ENCODE measurements around the gene ZNF497. TPM values are rescaled to one million over a fixed set of nuclear protein-coding genes. Genes with fewer than 3 reads are reported as not detected.
"Not testable (repeated sequence)": the region's sequence is repeated elsewhere in the genome, so short reads cannot be mapped to it uniquely, and the experiment has no call there.

Gene ZNF497
- polyA plus RNA-seq, 1 experiment = 0.06 TPM

GRCh38 chr19:58315580-58315979 lies 47.0 kb downstream of the ZNF497 start:
- no peaks in the 10 kb centered on the region for H3K27me3 ChIP-seq (ENCODE audit: control insufficient read depth, insufficient read depth, low read length)
- no peak overlapping the region for H3K27ac ChIP-seq (ENCODE audit: low read depth, low read length)
- DNase-seq (ENCODE audit: low read depth, low spot score) = no peak
- CTCF ChIA-PET = no interaction called here
- H3K4me3 ChIP-seq (ENCODE audit: low read depth, low read length) = no peak overlapping the region
- POLR2A ChIA-PET = interaction anchor here (0.6 kb wide), 1 partner anchor 14 kb away, joined by 3 read pairs; no protein-coding TSS in a partner anchor
- TF ChIP-seq, protein P1, sequence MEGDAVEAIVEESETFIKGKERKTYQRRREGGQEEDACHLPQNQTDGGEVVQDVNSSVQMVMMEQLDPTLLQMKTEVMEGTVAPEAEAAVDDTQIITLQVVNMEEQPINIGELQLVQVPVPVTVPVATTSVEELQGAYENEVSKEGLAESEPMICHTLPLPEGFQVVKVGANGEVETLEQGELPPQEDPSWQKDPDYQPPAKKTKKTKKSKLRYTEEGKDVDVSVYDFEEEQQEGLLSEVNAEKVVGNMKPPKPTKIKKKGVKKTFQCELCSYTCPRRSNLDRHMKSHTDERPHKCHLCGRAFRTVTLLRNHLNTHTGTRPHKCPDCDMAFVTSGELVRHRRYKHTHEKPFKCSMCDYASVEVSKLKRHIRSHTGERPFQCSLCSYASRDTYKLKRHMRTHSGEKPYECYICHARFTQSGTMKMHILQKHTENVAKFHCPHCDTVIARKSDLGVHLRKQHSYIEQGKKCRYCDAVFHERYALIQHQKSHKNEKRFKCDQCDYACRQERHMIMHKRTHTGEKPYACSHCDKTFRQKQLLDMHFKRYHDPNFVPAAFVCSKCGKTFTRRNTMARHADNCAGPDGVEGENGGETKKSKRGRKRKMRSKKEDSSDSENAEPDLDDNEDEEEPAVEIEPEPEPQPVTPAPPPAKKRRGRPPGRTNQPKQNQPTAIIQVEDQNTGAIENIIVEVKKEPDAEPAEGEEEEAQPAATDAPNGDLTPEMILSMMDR (IDR thresholded peaks at IDR 0.05; ENCODE audit: low read depth, low read length) = no peak
- no peaks in the 10 kb centered on the region; the same call in 1 of the 2 replicates for H3K9me3 ChIP-seq (ENCODE audit: control insufficient read depth, insufficient read depth, low read length)

DNA sequence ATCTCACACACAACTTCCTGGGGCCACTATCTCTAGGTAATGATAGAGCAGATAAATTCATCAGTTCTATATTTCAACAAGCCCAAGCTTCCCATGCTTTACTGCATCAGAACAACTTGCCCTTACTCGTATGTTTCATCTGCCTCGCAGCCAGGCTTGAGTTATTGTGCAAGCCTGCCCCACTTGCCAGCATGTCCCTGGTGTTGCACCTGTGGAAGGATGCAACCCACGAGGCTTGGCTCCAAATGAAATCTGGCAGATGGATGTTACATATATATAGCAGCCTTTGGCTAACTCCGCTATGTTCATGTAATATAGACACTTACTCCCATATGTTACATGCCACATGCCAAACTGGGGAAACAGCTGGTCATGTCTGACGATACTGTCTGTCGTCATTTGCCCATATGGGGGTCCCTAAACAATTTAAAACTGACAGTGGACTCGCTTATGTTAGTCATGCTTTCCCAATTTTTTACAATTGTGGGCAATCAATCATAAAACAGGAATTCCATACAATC lies 51.1 kb downstream of the ZNF497 start:
- Histone ChIP-seq H3K4me3 (ENCODE audit: low read depth, low read length) (no peak overlapping the region), H3K9me3 (ENCODE audit: control insufficient read depth, insufficient read depth, low read length) (no peaks in the 10 kb centered on the region; the same call in 1 of the 2 replicates), H3K27me3 (ENCODE audit: control insufficient read depth, insufficient read depth, low read length) (no peaks in the 10 kb centered on the region), H3K27ac (ENCODE audit: low read depth, low read length) (no peak overlapping the region)
- ChIA-PET POLR2A (no interaction called here), CTCF (no interaction called here)
- no peak for DNase-seq (ENCODE audit: low read depth, low spot score)
- TF ChIP-seq, protein P1 (IDR thresholded peaks at IDR 0.05; ENCODE audit: low read depth, low read length) = no peak

DNA sequence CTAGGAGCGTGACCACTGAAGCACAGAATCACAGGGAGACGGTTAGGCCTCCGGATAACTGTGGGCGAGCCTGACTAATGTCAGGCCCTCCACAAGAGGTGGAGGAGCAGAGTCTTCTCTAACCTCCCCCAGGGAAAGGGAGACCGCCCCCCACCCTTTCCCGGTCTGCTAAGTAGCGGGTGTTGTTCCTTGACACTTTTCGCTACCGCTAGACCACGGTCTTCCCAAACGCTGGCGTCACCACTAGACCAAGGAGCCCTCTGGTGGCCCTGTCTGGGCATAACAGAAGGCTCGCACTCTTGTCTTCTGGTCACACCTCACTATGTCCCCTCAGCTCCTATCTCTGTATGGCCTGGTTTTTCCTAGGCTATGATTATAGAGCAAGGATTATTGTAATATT lies 51.9 kb downstream of the ZNF497 start:
- CTCF ChIA-PET, POLR2A ChIA-PET: not testable (repeated sequence)

GRCh38 chr19:58307736-58308135 lies 54.8 kb downstream of the ZNF497 start:
- Histone ChIP-seq H3K9me3 (ENCODE audit: control insufficient read depth, insufficient read depth, low read length) (peaks cover 3% of the 10 kb centered on the region; the same call in 1 of the 2 replicates), H3K4me3 (ENCODE audit: low read depth, low read length) (no peak overlapping the region), H3K27ac (ENCODE audit: low read depth, low read length) (no peak overlapping the region), H3K27me3 (ENCODE audit: control insufficient read depth, insufficient read depth, low read length) (no peaks in the 10 kb centered on the region)
- POLR2A ChIA-PET = no interaction called here
- DNase-seq (ENCODE audit: low read depth, low spot score) = no peak
- TF ChIP-seq, protein P1 (IDR thresholded peaks at IDR 0.05; ENCODE audit: low read depth, low read length) = no peak
- CTCF ChIA-PET = no interaction called here

More for the DNA sequence above, 51.9 kb downstream of the ZNF497 start:
- H3K27me3 ChIP-seq (ENCODE audit: control insufficient read depth, insufficient read depth, low read length); H3K27ac ChIP-seq (ENCODE audit: low read depth, low read length); H3K9me3 ChIP-seq (ENCODE audit: control insufficient read depth, insufficient read depth, low read length); H3K4me3 ChIP-seq (ENCODE audit: low read depth, low read length); DNase-seq (ENCODE audit: low read depth, low spot score): not testable (repeated sequence)
- TF ChIP-seq, protein P1 (IDR thresholded peaks at IDR 0.05; ENCODE audit: low read depth, low read length) = peak; percentile 9; the same call in 1 of the 2 replicates

DNA sequence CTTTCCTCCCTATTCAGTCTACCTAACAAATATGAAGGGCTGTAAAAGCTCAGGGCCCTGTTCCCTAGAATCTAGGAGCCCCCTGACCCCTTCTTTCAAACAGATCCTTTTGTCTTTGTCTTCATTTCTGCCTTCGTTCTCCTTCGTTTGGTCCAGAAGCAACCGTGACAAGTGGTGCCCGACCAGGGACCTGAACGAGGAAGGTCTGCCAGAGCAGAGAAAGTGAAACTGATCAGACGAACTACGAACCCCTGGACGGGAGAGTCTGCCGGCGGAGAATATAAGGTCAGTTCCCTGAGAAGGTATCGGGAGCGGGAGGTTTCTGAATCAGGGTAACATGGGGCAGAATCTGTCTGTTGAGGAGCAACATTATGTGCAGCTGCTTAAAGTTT lies 56.6 kb downstream of the ZNF497 start:
- Histone ChIP-seq H3K9me3 (ENCODE audit: control insufficient read depth, insufficient read depth, low read length) (peaks cover 5% of the 10 kb centered on the region; the same call in 1 of the 2 replicates), H3K4me3 (ENCODE audit: low read depth, low read length) (peak overlapping the region; percentile 93), H3K27ac (ENCODE audit: low read depth, low read length) (no peak overlapping the region), H3K27me3 (ENCODE audit: control insufficient read depth, insufficient read depth, low read length) (no peaks in the 10 kb centered on the region)
- no peak for DNase-seq (ENCODE audit: low read depth, low spot score)
- TF ChIP-seq, protein P1 (IDR thresholded peaks at IDR 0.05; ENCODE audit: low read depth, low read length) = no peak
- CTCF ChIA-PET = no interaction called here
- POLR2A ChIA-PET = no interaction called here

All from AG04450 (cell line).